H9 (cell line): ENCODE results near the gene BTBD17. TPM values are rescaled to one million over a fixed set of nuclear protein-coding genes. Genes with fewer than 3 reads are reported as not detected.

Source experiments
- DNase-seq: peaks from one replicate; pipeline ENCODE4 v3.0.0-alpha.2; 2017
- H2AFZ ChIP-seq: one replicate; pipeline ENCODE4 v1.6.1; 2013; ENCODE audit warnings: mild to moderate bottlenecking, low read length, control low read depth, moderate library complexity
- H2AK5ac ChIP-seq: 2 replicates; pipeline ENCODE4 v1.6.1; 2013; ENCODE audit warnings: low read length, control low read depth, mixed read lengths; ENCODE audit not compliant: insufficient read length
- H2BK120ac ChIP-seq: one replicate; pipeline ENCODE4 v1.6.1; 2013; ENCODE audit warnings: low read depth, mild to moderate bottlenecking, low read length, control low read depth, inconsistent platforms; ENCODE audit not compliant: poor library complexity, severe bottlenecking
- H2BK12ac ChIP-seq: 2 replicates; pipeline ENCODE4 v1.6.1; 2013; ENCODE audit warnings: low read length, control low read depth, mixed read lengths, low read depth; ENCODE audit not compliant: insufficient read length
- H2BK15ac ChIP-seq: 2 replicates; pipeline ENCODE4 v1.6.1; 2013; ENCODE audit warnings: low read depth, low read length, control low read depth
- H2BK20ac ChIP-seq: one replicate; pipeline ENCODE4 v1.6.1; 2013; ENCODE audit warnings: low read depth, mild to moderate bottlenecking, low read length, control low read depth, inconsistent platforms; ENCODE audit not compliant: poor library complexity, severe bottlenecking
- H2BK5ac ChIP-seq: 2 replicates; pipeline ENCODE4 v1.6.1; 2013; ENCODE audit warnings: low read length, control low read depth, mixed read lengths; ENCODE audit not compliant: insufficient read length
- H3K14ac ChIP-seq: 2 replicates; pipeline ENCODE4 v1.6.1; 2013; ENCODE audit warnings: low read length, control low read depth; ENCODE audit not compliant: insufficient read depth
- H3K18ac ChIP-seq: 2 replicates; pipeline ENCODE4 v1.6.1; 2013; ENCODE audit warnings: low read depth, mild to moderate bottlenecking, mixed read lengths, low read length, control low read depth; ENCODE audit not compliant: insufficient read length
- H3K23ac ChIP-seq: 2 replicates; pipeline ENCODE4 v1.6.1; 2013; ENCODE audit warnings: low read length, control low read depth, mixed read lengths, low read depth; ENCODE audit not compliant: insufficient read length
- H3K23me2 ChIP-seq: 2 replicates; pipeline ENCODE4 v1.6.1; 2013; ENCODE audit warnings: low read depth, mild to moderate bottlenecking, mixed read lengths, low read length, control low read depth; ENCODE audit not compliant: insufficient read length, poor library complexity, severe bottlenecking
- H3K27ac ChIP-seq: 2 replicates; pipeline ENCODE4 v1.5.1; 2013; ENCODE audit warnings: low read length, control low read depth, mixed read lengths, low read depth; ENCODE audit not compliant: insufficient read length
- H3K27me3 ChIP-seq: 2 replicates; pipeline ENCODE4 v1.6.1; 2013; ENCODE audit warnings: low read length, control low read depth, inconsistent platforms; ENCODE audit not compliant: insufficient read depth
- H3K4ac ChIP-seq: 2 replicates; pipeline ENCODE4 v1.6.1; 2013; ENCODE audit warnings: low read depth, mild to moderate bottlenecking, control low read depth, inconsistent platforms, low read length, moderate library complexity
- H3K4me1 ChIP-seq: 2 replicates; pipeline ENCODE4 v1.6.1; 2013; ENCODE audit warnings: low read length, control low read depth, inconsistent platforms; ENCODE audit not compliant: insufficient read depth
- H3K4me2 ChIP-seq: 2 replicates; pipeline ENCODE4 v1.6.1; 2013; ENCODE audit warnings: low read length, control low read depth, mixed read lengths; ENCODE audit not compliant: insufficient read length, insufficient read depth
- H3K56ac ChIP-seq: 2 replicates; pipeline ENCODE4 v1.6.1; 2013; ENCODE audit warnings: low read depth, mild to moderate bottlenecking, mixed read lengths, low read length, control low read depth; ENCODE audit not compliant: insufficient read length
- H3K79me1 ChIP-seq: 2 replicates; pipeline ENCODE4 v1.6.1; 2013; ENCODE audit warnings: low read depth, mild to moderate bottlenecking, moderate library complexity, low read length, control low read depth, inconsistent platforms; ENCODE audit not compliant: insufficient read depth, poor library complexity, severe bottlenecking
- H3K79me2 ChIP-seq: 2 replicates; pipeline ENCODE4 v1.6.1; 2013; ENCODE audit warnings: low read length, control low read depth, inconsistent platforms; ENCODE audit not compliant: insufficient read depth
- H3K9ac ChIP-seq: 2 replicates; pipeline ENCODE4 v1.6.1; 2013; ENCODE audit warnings: low read length, control low read depth, mixed read lengths; ENCODE audit not compliant: insufficient read length; ENCODE audit errors: extremely low read depth
- H3K9me3 ChIP-seq: one replicate; pipeline ENCODE4 v1.6.1; 2013; ENCODE audit warnings: low read depth, low read length, inconsistent platforms; ENCODE audit not compliant: control insufficient read depth
- H3T11ph ChIP-seq: one replicate; pipeline ENCODE4 v1.6.1; 2013; ENCODE audit warnings: mild to moderate bottlenecking, low read length, control low read depth, inconsistent platforms
- H4K20me1 ChIP-seq: one replicate; pipeline ENCODE4 v1.6.1; 2013; ENCODE audit not compliant: control insufficient read depth, insufficient read length, insufficient read depth
- H4K5ac ChIP-seq: 2 replicates; pipeline ENCODE4 v1.6.1; 2013; ENCODE audit warnings: low read depth, mild to moderate bottlenecking, mixed read lengths, low read length, control low read depth; ENCODE audit not compliant: insufficient read length
- H4K8ac ChIP-seq: replicated peaks from 2 replicates; pipeline ENCODE4 v1.6.1; 2013; ENCODE audit warnings: low read length, control low read depth, mixed read lengths, low read depth; ENCODE audit not compliant: insufficient read length
- H4K91ac ChIP-seq: 2 replicates; pipeline ENCODE4 v1.6.1; 2013; ENCODE audit warnings: low read depth, mild to moderate bottlenecking, moderate library complexity, mixed read lengths, low read length, control low read depth; ENCODE audit not compliant: insufficient read length
- H3K27ac Mint-ChIP-seq, 3 experiments: 2 replicates in 2 of 3; 3 replicates in 1 of 3; pipeline ENCODE4 v1.8.0; 2020 to 2021; ENCODE audit warnings: mixed read lengths in 3 of 3, mild to moderate bottlenecking in 1 of 3, moderate library complexity in 1 of 3
- H3K27me3 Mint-ChIP-seq: 2 replicates; pipeline ENCODE4 v1.8.0; 2021; ENCODE audit warnings: low read depth, mild to moderate bottlenecking, moderate library complexity, mixed read lengths
- H3K36me3 Mint-ChIP-seq, 3 experiments: 2 replicates in 2 of 3; 3 replicates in 1 of 3; pipeline ENCODE4 v1.8.0; 2020 to 2021; ENCODE audit warnings: low read depth in 3 of 3, mixed read lengths in 3 of 3; ENCODE audit not compliant: insufficient read depth in 1 of 3
- H3K4me1 Mint-ChIP-seq, 2 experiments: 2 replicates each; pipeline ENCODE4 v1.8.0; 2020; ENCODE audit warnings: mixed read lengths in 2 of 2
- H3K4me3 Mint-ChIP-seq, 2 experiments: 2 replicates in 1 of 2; 3 replicates in 1 of 2; pipeline ENCODE4 v1.8.0; 2020 to 2021; ENCODE audit warnings: mild to moderate bottlenecking in 2 of 2, mixed read lengths in 2 of 2, moderate library complexity in 1 of 2
- H3K9me3 Mint-ChIP-seq, 2 experiments: 2 replicates in 1 of 2; 3 replicates in 1 of 2; pipeline ENCODE4 v1.8.0; 2020; ENCODE audit warnings: mild to moderate bottlenecking in 2 of 2, mixed read lengths in 2 of 2, moderate library complexity in 1 of 2
- WGBS: extraction: QIAGEN DNeasy Blood & Tissue Kit; methylation state at CpG from one replicate; pipeline ENCODE4 v1.1.7; 2013; ENCODE audit warnings: missing lambda C conversion rate, low lambda C conversion rate, mixed read lengths; ENCODE audit not compliant: insufficient read length; ENCODE audit errors: extremely low coverage; 5-methylcytosine and 5-hydroxymethylcytosine counted together
- total RNA-seq: library from RNA; stranded (reverse); gene quantifications from 2 replicates; pipeline ENCODE4 v1.2.1, GENCODE V29; 2021
- TF ChIP-seq, protein P1 (sequence below): fragments of 200-600 bp; sonication (generic); conservative IDR thresholded peaks from 3 replicates; pipeline ENCODE4 v1.8.0; 2021; ENCODE audit warnings: antibody characterized with exemption, mild to moderate bottlenecking

The BTBD17 gene
- total RNA-seq, 1 experiment from 2014 or later = 0.33 TPM

DNA sequence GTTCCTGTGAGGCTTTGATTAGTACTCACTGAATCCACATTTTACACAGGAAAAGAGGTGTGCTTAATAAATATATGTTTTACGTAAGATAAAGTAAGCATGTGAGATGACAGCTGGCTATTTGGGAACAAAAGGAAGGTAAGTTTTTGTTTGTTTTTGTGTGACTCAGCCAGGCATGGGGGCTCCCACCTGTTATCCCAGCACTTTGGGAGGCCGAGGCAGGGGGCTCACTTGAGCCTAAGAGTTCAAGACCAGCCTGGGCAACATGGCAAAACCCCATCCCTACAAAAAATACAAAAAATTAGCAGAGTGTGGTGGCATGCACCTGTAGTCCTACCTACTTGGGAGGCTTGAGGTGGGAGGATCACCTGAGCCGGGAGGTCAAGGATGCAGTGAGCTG is 23.5 kb upstream of the BTBD17 start:
- H2AK5ac ChIP-seq = no peak overlapping the region
- H3K14ac ChIP-seq = no peak overlapping the region
- no peak overlapping the region for H3K4me2 ChIP-seq
- H3K4me1 ChIP-seq = no peaks in the 10 kb centered on the region; the same call in 1 of the 2 replicates
- no peak overlapping the region for H4K8ac ChIP-seq
- H2BK15ac ChIP-seq = no peak overlapping the region
- no peak overlapping the region for H3K23ac ChIP-seq
- no peak overlapping the region for H2BK120ac ChIP-seq
- no peaks in the 10 kb centered on the region for H3K9me3 ChIP-seq
- no peak overlapping the region for H2BK12ac ChIP-seq
- H3K79me1 ChIP-seq = no peaks in the 10 kb centered on the region
- Mint-ChIP-seq H3K4me3 (no peak overlapping the region), H3K27me3 (peaks cover 20% of the 10 kb centered on the region), H3K36me3 (no peaks in the 10 kb centered on the region; a peak in 1 of 7 replicates), H3K27ac (no peak overlapping the region; a peak in 1 of 7 replicates), H3K9me3 (0 out of 5 replicates have a peak, but pooled peaks cover 0 to 3% of the 10 kb centered on the region in 2 experiments), H3K4me1 (peaks cover 34 to 49% of the 10 kb centered on the region in 2 experiments)
- no CpG with 5 or more reads among the region's 3 CpGs for WGBS
- no peak overlapping the region for H2AFZ ChIP-seq
- no peaks in the 10 kb centered on the region for H3K79me2 ChIP-seq
- H3K9ac ChIP-seq = no peak overlapping the region
- TF ChIP-seq, protein P1, sequence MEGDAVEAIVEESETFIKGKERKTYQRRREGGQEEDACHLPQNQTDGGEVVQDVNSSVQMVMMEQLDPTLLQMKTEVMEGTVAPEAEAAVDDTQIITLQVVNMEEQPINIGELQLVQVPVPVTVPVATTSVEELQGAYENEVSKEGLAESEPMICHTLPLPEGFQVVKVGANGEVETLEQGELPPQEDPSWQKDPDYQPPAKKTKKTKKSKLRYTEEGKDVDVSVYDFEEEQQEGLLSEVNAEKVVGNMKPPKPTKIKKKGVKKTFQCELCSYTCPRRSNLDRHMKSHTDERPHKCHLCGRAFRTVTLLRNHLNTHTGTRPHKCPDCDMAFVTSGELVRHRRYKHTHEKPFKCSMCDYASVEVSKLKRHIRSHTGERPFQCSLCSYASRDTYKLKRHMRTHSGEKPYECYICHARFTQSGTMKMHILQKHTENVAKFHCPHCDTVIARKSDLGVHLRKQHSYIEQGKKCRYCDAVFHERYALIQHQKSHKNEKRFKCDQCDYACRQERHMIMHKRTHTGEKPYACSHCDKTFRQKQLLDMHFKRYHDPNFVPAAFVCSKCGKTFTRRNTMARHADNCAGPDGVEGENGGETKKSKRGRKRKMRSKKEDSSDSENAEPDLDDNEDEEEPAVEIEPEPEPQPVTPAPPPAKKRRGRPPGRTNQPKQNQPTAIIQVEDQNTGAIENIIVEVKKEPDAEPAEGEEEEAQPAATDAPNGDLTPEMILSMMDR = no peak
- no peaks in the 10 kb centered on the region for H3K23me2 ChIP-seq
- no peak overlapping the region for H3K56ac ChIP-seq
- no peak overlapping the region for H3K27ac ChIP-seq
- no peak for DNase-seq
- no peak overlapping the region for H4K5ac ChIP-seq
- H3K4ac ChIP-seq = no peak overlapping the region
- no peak overlapping the region for H3T11ph ChIP-seq
- no peak overlapping the region for H2BK20ac ChIP-seq
- H4K91ac ChIP-seq = no peak overlapping the region
- H4K20me1 ChIP-seq = no peaks in the 10 kb centered on the region
- H3K27me3 ChIP-seq = no peaks in the 10 kb centered on the region
- no peak overlapping the region for H3K18ac ChIP-seq
- no peak overlapping the region for H2BK5ac ChIP-seq
